ENCODE data around the gene GAB1.

The GAB1 gene

DNA sequence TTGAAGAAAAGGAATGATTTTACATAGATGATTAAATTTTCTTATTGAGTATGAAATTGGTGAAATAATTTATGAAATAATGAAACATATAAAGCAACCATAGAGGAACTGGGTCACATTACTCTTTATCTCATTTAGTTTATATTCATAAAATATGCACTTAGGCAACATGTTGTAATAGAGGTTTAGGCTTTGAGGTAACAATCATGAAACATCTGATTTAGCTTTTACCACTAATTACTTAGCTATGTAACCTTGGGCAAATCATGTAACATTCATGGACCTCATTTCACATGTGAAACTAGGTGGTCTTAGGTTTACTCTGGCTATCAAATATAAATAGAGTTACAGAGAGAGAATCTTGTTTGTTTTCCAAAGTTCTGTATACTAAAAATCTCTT lies 122.3 kb downstream of the GAB1 start:
- no peaks in the 10 kb centered on the region for H3K9me3 ChIP-seq (ENCODE audit: control insufficient read depth in 1 of 2, low read length in 2 of 2)
- no peak overlapping the region for H3K27ac ChIP-seq (ENCODE audit: low read depth, low read length)
- H3K4me1 ChIP-seq (ENCODE audit: control insufficient read depth in 1 of 2, insufficient read depth in 2 of 2, low read length in 2 of 2): no peaks in the 10 kb centered on the region
- peaks cover 11 to 23% of the 10 kb centered on the region in 2 donors for H3K36me3 ChIP-seq (ENCODE audit: control insufficient read depth in 1 of 2, insufficient read depth in 2 of 2, low read length in 2 of 2)
- no peaks in the 10 kb centered on the region for H3K27me3 ChIP-seq (ENCODE audit: control insufficient read depth in 1 of 2, insufficient read depth in 2 of 2, low read length in 2 of 2)
- H3K9ac ChIP-seq (ENCODE audit: low read depth in 1 of 2, low read length in 2 of 2): no peak overlapping the region
- no peak overlapping the region for H3K4me3 ChIP-seq (ENCODE audit: low read depth in 1 of 2, low read length in 2 of 2)

- no peak overlapping the region for H3K4me3 ChIP-seq (ENCODE audit: low read depth in 1 of 2, low read length in 2 of 2)
- no peak overlapping the region for H3K27ac ChIP-seq (ENCODE audit: low read depth, low read length)
- H3K9ac ChIP-seq (ENCODE audit: low read depth in 1 of 2, low read length in 2 of 2): no peak overlapping the region
- H3K9me3 ChIP-seq (ENCODE audit: control insufficient read depth in 1 of 2, low read length in 2 of 2): no peaks in the 10 kb centered on the region
- no peaks in the 10 kb centered on the region for H3K27me3 ChIP-seq (ENCODE audit: control insufficient read depth in 1 of 2, insufficient read depth in 2 of 2, low read length in 2 of 2)
- peaks cover 6 to 27% of the 10 kb centered on the region in 2 donors for H3K36me3 ChIP-seq (ENCODE audit: control insufficient read depth in 1 of 2, insufficient read depth in 2 of 2, low read length in 2 of 2)
- no peaks in the 10 kb centered on the region for H3K4me1 ChIP-seq (ENCODE audit: control insufficient read depth in 1 of 2, insufficient read depth in 2 of 2, low read length in 2 of 2)
Measured at GRCh38 chr4:143473334-143474126, 136.9 kb downstream of the GAB1 start.

DNA sequence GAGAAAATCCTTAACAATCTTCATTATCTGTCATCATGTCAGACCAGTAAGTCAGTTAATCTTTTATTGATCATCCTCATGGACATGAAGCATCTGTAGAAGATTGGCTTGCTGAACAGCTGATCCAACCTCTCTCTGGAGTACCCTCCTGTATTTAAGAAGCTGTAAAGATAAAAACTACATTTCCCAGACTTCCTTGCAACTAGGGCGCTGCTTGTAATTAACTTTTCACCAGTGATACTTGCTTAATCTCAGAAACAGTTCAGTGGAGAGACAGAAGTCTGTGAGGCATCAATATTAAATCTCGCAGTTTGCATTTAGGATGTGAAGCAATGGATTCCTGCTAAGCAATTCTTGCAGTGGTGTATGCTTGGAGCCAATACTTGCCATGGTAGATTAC lies 140.8 kb downstream of the GAB1 start:
- Histone ChIP-seq H3K27me3 (ENCODE audit: control insufficient read depth in 1 of 2, insufficient read depth in 2 of 2, low read length in 2 of 2) (no peaks in the 10 kb centered on the region), H3K27ac (ENCODE audit: low read depth, low read length) (no peak overlapping the region), H3K4me3 (ENCODE audit: low read depth in 1 of 2, low read length in 2 of 2) (no peak overlapping the region)

GRCh38 chr4:143481361-143481760 lies 144.7 kb downstream of the GAB1 start:
- Histone ChIP-seq H3K9ac (ENCODE audit: low read depth in 1 of 2, low read length in 2 of 2) (no peak overlapping the region), H3K4me1 (ENCODE audit: control insufficient read depth in 1 of 2, insufficient read depth in 2 of 2, low read length in 2 of 2) (no peaks in the 10 kb centered on the region), H3K4me3 (ENCODE audit: low read depth in 1 of 2, low read length in 2 of 2) (no peak overlapping the region), H3K27ac (ENCODE audit: low read depth, low read length) (no peak overlapping the region), H3K9me3 (ENCODE audit: control insufficient read depth in 1 of 2, low read length in 2 of 2) (no peaks in the 10 kb centered on the region), H3K36me3 (ENCODE audit: control insufficient read depth in 1 of 2, insufficient read depth in 2 of 2, low read length in 2 of 2) (no peaks in the 10 kb centered on the region), H3K27me3 (ENCODE audit: control insufficient read depth in 1 of 2, insufficient read depth in 2 of 2, low read length in 2 of 2) (no peaks in the 10 kb centered on the region)

More for the DNA sequence above, 140.8 kb downstream of the GAB1 start:
- no peak overlapping the region for H3K9ac ChIP-seq (ENCODE audit: low read depth in 1 of 2, low read length in 2 of 2)
- peaks cover 4 to 8% of the 10 kb centered on the region in 2 donors for H3K36me3 ChIP-seq (ENCODE audit: control insufficient read depth in 1 of 2, insufficient read depth in 2 of 2, low read length in 2 of 2)
- no peaks in the 10 kb centered on the region for H3K4me1 ChIP-seq (ENCODE audit: control insufficient read depth in 1 of 2, insufficient read depth in 2 of 2, low read length in 2 of 2)
- no peaks in the 10 kb centered on the region for H3K9me3 ChIP-seq (ENCODE audit: control insufficient read depth in 1 of 2, low read length in 2 of 2)

- Histone ChIP-seq H3K27me3 (ENCODE audit: control insufficient read depth in 1 of 2, insufficient read depth in 2 of 2, low read length in 2 of 2) (no peaks in the 10 kb centered on the region), H3K36me3 (ENCODE audit: control insufficient read depth in 1 of 2, insufficient read depth in 2 of 2, low read length in 2 of 2) (no peaks in the 10 kb centered on the region), H3K27ac (ENCODE audit: low read depth, low read length) (no peak overlapping the region), H3K9ac (ENCODE audit: low read depth in 1 of 2, low read length in 2 of 2) (no peak overlapping the region), H3K9me3 (ENCODE audit: control insufficient read depth in 1 of 2, low read length in 2 of 2) (no peaks in the 10 kb centered on the region), H3K4me1 (ENCODE audit: control insufficient read depth in 1 of 2, insufficient read depth in 2 of 2, low read length in 2 of 2) (no peaks in the 10 kb centered on the region), H3K4me3 (ENCODE audit: low read depth in 1 of 2, low read length in 2 of 2) (no peak overlapping the region)
Measured at GRCh38 chr4:143482840-143483239, 146.2 kb downstream of the GAB1 start.

GRCh38 chr4:143486314-143486713 lies 149.6 kb downstream of the GAB1 start:
- Histone ChIP-seq H3K27ac (ENCODE audit: low read depth, low read length) (no peak overlapping the region), H3K27me3 (ENCODE audit: control insufficient read depth in 1 of 2, insufficient read depth in 2 of 2, low read length in 2 of 2) (no peaks in the 10 kb centered on the region), H3K4me3 (ENCODE audit: low read depth in 1 of 2, low read length in 2 of 2) (no peak overlapping the region), H3K4me1 (ENCODE audit: control insufficient read depth in 1 of 2, insufficient read depth in 2 of 2, low read length in 2 of 2) (no peaks in the 10 kb centered on the region), H3K9me3 (ENCODE audit: control insufficient read depth in 1 of 2, low read length in 2 of 2) (no peaks in the 10 kb centered on the region), H3K9ac (ENCODE audit: low read depth in 1 of 2, low read length in 2 of 2) (no peak overlapping the region), H3K36me3 (ENCODE audit: control insufficient read depth in 1 of 2, insufficient read depth in 2 of 2, low read length in 2 of 2) (no peaks in the 10 kb centered on the region)

DNA sequence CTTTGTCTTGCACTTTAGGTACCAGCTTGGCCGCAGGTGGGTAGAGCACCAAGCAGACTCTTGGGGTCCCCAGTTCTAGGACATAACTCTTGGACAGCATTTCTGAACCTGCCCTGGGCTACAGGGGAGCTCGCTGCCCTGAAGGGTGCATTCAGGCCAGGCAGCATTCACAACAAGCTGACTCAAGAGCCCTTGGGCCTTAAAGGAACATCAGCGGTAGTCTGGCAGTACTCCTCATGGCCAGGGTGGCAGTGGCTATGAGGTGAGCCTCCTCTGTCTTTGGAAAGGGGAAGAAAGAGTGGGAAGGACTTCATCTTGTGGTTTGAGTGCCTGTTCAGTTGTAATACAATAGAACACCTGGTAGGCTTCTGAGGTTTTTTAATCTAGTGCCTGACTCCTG lies 152.0 kb downstream of the GAB1 start:
- no peak overlapping the region for H3K4me3 ChIP-seq (ENCODE audit: low read depth in 1 of 2, low read length in 2 of 2)
- H3K9me3 ChIP-seq (ENCODE audit: control insufficient read depth in 1 of 2, low read length in 2 of 2): no peaks in the 10 kb centered on the region
- H3K4me1 ChIP-seq (ENCODE audit: control insufficient read depth in 1 of 2, insufficient read depth in 2 of 2, low read length in 2 of 2): no peaks in the 10 kb centered on the region
- no peaks in the 10 kb centered on the region for H3K36me3 ChIP-seq (ENCODE audit: control insufficient read depth in 1 of 2, insufficient read depth in 2 of 2, low read length in 2 of 2)
- no peak overlapping the region for H3K9ac ChIP-seq (ENCODE audit: low read depth in 1 of 2, low read length in 2 of 2)
- H3K27ac ChIP-seq (ENCODE audit: low read depth, low read length): no peak overlapping the region
- no peaks in the 10 kb centered on the region for H3K27me3 ChIP-seq (ENCODE audit: control insufficient read depth in 1 of 2, insufficient read depth in 2 of 2, low read length in 2 of 2)

GRCh38 chr4:143489106-143489505 lies 152.4 kb downstream of the GAB1 start:
- Histone ChIP-seq H3K4me1 (ENCODE audit: control insufficient read depth in 1 of 2, insufficient read depth in 2 of 2, low read length in 2 of 2) (no peaks in the 10 kb centered on the region), H3K36me3 (ENCODE audit: control insufficient read depth in 1 of 2, insufficient read depth in 2 of 2, low read length in 2 of 2) (no peaks in the 10 kb centered on the region), H3K4me3 (ENCODE audit: low read depth in 1 of 2, low read length in 2 of 2) (no peak overlapping the region), H3K27me3 (ENCODE audit: control insufficient read depth in 1 of 2, insufficient read depth in 2 of 2, low read length in 2 of 2) (no peaks in the 10 kb centered on the region), H3K9me3 (ENCODE audit: control insufficient read depth in 1 of 2, low read length in 2 of 2) (no peaks in the 10 kb centered on the region), H3K27ac (ENCODE audit: low read depth, low read length) (no peak overlapping the region), H3K9ac (ENCODE audit: low read depth in 1 of 2, low read length in 2 of 2) (no peak overlapping the region)

DNA sequence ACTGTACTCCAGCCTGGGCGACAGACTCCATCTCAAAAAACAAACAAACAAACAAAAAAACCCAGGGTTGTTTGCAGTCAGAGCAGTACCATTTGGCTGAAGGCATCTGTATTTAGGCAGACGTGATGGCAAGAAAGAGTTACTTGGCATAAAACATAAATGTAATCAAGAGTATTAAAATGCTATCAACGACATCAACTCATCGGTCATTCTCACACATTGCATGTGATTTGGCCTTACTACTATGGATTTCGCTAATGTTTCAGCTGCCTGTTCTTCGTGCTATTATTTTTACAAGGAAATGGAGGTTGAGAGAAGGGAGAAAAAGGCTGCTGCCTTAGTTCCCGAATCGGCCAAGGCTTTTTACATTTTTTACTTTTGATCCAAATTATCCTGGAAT lies 161.3 kb downstream of the GAB1 start:
- H3K4me3 ChIP-seq (ENCODE audit: low read depth in 1 of 2, low read length in 2 of 2): no peak overlapping the region
- no peak overlapping the region for H3K9ac ChIP-seq (ENCODE audit: low read depth in 1 of 2, low read length in 2 of 2)
- H3K36me3 ChIP-seq (ENCODE audit: control insufficient read depth in 1 of 2, insufficient read depth in 2 of 2, low read length in 2 of 2): no peaks in the 10 kb centered on the region
- no peaks in the 10 kb centered on the region for H3K4me1 ChIP-seq (ENCODE audit: control insufficient read depth in 1 of 2, insufficient read depth in 2 of 2, low read length in 2 of 2)
- no peaks in the 10 kb centered on the region for H3K9me3 ChIP-seq (ENCODE audit: control insufficient read depth in 1 of 2, low read length in 2 of 2)
- H3K27me3 ChIP-seq (ENCODE audit: control insufficient read depth in 1 of 2, insufficient read depth in 2 of 2, low read length in 2 of 2): no peaks in the 10 kb centered on the region
- H3K27ac ChIP-seq (ENCODE audit: low read depth, low read length): no peak overlapping the region

GRCh38 chr4:143502231-143502630 lies 165.6 kb downstream of the GAB1 start:
- no peak overlapping the region for H3K4me3 ChIP-seq (ENCODE audit: low read depth in 1 of 2, low read length in 2 of 2)
- H3K9ac ChIP-seq (ENCODE audit: low read depth in 1 of 2, low read length in 2 of 2): no peak overlapping the region
- no peaks in the 10 kb centered on the region for H3K27me3 ChIP-seq (ENCODE audit: control insufficient read depth in 1 of 2, insufficient read depth in 2 of 2, low read length in 2 of 2)
- H3K9me3 ChIP-seq (ENCODE audit: control insufficient read depth in 1 of 2, low read length in 2 of 2): no peaks in the 10 kb centered on the region
- H3K4me1 ChIP-seq (ENCODE audit: control insufficient read depth in 1 of 2, insufficient read depth in 2 of 2, low read length in 2 of 2): no peaks in the 10 kb centered on the region
- no peaks in the 10 kb centered on the region for H3K36me3 ChIP-seq (ENCODE audit: control insufficient read depth in 1 of 2, insufficient read depth in 2 of 2, low read length in 2 of 2)
- no peak overlapping the region for H3K27ac ChIP-seq (ENCODE audit: low read depth, low read length)
